ENCODE results near the gene MTMR12.
A peak's percentile ranks its signal among the peaks of the same experiment; 100 is the strongest.
"Not testable (repeated sequence)": the region's sequence is repeated elsewhere in the genome, so short reads cannot be mapped to it uniquely, and the experiment has no call there.

Gene MTMR12

DNA sequence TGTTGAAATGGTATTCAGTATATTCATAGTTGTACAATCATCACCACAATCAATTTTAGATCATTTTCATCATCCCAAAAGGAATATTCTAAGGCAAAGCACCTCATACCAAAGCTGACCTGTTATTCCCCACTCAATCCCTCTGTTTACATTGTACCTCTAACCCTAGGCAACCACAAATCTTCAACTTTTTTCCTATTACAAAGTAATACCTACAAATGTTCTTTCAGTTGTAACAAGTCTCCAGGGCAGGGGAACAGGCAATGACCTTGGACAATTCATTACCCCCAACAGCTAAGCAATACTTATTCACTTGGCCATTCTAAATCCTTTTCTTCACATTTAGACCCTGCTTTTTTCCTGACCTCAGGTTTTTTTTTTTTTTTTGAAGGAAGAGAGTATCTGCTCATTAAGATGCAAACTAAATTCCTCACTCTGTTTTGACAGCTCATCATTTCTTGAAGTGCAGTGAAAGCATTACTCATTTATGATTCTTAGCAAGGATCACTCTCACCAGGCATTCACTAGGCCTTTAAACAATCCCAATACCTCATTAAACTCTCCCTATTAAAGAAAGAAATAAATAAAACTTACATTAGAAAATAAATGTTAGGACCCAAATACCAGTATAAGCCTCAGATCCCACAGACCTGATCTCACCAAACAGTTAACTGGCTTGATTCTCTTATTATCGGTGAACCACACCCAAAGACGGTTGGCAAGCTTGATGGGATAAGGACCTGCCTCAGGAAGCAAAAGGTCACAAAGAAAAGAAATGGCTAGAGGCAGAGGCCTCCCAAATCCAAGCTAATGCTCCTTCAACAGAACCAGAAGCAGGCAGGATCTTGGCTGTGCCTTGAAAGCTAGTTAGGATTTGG is 15.3 kb downstream of the MTMR12 start:
- no peak for DNase-seq

DNA sequence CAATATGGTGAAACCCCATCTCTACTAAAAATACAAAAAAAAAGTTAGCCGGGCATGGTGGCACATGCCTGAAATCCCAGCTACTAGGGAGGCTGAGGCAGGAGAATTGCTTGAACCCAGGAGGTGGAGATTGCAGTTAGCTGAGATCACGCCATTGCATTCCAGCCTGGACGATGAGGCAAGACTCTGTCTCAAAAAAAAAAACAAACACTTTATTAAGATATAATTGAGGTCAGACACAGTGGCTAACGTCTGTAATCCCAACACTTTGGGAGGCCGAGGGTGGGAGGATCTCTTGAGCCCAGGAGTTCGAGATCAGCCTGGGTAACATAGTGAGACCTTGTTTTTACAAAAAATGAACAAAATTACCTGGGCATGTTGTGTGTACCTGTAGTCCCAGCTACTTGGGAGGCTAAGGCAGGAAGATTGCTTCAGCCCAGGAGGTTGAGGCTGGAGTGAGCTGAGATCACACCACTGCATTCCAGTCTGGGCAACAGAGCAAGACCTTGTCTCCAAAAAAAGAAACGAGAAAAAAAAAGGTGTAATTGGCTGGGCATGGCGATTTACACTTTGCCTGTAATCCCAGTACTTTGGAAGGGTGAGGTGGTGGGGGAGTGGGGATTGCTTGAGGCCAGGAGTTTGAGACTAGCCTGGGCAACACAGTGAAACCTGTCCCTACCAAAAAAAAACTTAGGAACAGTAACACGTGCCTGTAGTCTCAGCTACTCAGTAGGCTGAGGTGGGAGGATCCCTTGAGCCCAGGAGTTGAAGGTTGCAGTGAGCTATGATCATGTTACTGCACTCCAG is 16.6 kb downstream of the MTMR12 start:
- not testable (repeated sequence) for DNase-seq

DNA sequence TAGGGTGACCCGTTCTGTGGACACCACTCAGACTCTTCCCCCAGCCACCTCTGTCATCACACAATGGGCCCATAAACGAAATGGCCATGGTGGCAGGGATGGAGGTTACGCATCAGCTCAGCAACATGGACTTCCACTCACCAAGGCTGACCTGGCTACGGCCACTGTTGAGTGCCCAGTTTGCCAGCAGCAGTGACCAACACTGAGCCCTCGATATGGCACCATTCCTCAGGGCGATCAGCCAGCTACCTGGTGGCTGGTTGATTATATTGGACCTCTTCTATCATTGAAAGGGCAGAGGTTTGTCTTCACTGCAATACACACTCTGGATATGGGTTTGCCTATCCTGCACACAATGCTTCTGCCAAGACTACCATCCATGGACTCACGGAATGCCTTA is 21.1 kb downstream of the MTMR12 start:
- no peak for DNase-seq

DNA sequence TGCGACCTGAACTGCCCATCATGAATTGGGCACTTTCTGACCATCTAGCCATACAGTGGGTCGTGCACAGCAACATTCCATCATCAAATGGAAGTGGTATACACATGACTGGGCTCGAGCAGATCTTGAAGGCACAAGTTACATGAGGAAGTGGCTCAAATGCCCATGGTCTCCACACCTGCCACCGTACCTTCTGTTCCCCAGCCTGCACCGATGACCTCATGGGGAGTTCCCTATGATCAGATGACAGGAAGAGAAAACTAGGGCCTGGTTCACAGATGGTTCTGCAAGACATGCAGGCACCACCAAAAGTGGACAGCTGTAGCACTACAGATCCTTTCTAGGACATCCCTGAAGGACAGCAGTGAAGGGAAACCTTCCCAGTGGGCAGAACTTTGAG is 21.8 kb downstream of the MTMR12 start:
- no peak for DNase-seq

DNA sequence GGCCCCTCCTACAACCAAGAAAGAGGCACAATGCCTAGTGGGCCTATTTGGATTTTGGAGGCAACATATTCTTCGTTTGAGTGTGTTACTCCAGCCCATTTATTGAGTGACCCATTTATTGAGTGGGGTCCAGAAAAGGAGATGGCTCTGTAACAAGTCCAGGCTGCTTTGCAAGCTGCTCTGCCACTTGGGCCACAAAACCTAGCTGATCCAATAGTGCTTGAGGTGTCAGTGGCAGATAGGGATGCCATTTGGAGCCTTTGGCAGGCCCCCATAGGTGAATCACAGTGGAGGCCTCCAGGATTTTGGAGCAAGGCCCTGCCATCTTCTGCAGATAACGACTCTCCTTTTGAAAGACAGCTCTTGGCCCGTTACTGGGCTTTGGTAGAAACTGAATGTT is 22.2 kb downstream of the MTMR12 start:
- DNase-seq, result not testable (repeated sequence)

DNA sequence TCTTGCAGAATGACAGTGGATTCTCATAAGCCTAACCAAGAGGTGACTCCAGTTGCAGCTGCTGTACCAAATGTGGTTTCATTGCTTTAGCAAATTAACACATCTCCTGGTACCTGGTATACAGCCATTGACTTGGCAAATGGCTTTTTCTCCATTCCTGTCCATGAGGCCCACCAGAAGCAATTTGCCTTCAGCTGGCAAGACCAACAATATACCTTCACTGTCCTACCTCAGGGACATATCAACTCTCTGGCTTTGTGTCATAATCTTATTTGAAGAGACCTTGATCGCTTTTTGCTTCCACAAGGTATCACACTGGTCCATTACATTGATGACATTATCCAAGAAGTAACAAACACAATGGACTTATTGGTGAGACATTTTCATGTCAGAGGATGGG is 22.8 kb downstream of the MTMR12 start:
- not testable (repeated sequence) for DNase-seq

DNA sequence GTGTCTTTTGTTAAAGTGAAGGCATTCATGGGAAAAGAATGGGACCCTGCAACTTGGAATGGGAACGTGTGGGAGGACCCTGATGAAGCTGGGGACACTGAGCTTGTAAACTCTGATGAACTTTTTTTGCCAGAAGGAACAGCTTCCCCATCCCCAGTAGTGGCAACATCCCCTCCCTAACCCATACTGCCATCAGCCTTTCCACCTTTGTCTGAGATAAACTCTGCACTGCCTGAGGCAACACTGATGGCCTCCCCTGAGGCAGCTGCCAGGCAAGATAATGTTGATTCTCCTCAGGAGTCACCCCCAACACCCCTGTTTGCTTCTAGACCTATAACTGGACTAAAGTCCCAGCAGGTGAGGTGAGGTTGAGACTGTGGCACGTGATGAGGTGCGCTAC is 24.6 kb downstream of the MTMR12 start:
- not testable (repeated sequence) for DNase-seq

DNA sequence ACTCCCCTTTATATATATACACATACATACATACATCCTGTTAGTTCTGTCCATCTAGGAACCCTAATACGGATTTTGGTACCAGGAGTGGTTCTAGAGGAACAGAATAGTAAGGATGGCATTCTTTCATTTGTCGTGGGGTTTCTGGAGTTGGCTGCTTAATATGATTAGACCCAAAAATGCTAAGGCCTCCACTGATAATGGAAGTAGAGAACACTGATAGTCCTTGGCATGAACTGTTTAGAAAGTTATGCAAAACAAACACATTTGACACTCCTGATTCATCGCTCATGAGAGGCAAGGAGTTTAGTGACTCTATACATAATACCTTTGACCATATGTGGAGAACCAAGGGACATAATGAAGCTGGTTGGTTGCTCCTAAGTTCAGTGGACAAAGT is 25.2 kb downstream of the MTMR12 start:
- not testable (repeated sequence) for DNase-seq

DNA sequence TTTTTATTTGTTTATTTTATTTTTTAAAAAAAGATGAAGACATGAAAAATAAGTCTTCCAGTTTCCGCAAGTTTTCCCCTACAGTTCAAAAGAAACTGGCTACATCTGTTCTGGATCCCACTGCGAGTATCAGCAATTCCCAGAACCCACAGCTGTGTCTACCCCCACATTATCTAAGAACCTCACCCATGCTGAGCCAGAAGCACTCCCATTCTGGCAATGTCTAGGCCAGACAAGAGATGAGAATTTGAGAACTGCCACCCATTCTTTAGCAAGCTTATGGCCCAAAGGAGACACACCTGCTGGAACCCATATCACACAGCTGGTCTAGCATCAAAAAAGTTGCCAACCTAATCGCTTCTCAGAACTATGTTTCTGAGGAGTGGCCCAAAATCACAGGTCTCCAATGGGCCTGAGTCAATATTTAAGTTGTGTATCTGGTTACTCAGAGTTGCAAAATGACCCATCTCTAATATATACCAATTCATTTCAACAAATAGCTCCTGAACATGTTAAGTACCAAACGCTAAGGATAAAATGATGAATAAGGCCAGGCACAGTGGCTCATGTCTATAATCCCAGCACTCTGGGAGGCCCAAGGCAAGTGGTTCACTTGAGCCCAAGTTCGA is 27.1 kb downstream of the MTMR12 start:
- DNase-seq, result no peak

DNA sequence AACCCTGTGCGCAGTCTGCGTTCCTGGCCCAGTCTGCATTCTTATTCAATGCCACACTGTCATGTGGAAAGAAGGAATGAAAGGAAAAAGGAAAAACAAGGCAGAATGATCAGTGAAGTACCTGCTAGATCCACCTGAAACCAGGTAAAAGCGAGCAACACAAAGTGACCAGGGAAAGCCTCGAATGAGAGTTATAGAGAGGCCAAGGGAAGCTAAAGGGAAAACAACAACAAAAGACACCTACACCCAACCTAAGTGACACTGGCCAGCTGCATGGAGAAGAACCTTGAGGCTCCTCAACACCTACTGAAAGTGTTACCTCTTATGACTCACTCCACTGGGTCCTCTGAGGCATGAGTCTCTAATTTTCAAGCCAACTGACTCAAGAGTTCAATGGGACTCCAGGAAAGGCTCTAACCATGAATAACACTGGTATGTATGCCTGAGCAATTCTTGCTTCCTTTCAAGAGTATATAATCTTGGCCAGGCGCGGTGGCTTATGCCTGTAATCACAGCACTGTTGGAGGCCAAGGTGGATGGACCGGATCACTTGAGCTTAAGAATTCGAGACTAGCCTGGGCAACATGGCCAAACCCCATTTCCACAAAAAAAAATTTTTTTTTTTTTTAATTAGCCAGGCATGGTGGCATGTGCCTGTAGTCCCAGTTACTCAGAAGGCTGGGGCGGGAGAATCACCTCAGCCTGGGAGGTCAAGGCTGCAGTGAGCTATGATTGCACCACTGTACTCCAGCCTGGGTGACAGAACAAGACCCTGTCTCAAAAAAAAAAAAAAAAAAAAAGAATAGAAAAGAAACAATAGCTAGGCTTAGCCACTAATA is 29.0 kb downstream of the MTMR12 start:
- DNase-seq, result no peak

DNA sequence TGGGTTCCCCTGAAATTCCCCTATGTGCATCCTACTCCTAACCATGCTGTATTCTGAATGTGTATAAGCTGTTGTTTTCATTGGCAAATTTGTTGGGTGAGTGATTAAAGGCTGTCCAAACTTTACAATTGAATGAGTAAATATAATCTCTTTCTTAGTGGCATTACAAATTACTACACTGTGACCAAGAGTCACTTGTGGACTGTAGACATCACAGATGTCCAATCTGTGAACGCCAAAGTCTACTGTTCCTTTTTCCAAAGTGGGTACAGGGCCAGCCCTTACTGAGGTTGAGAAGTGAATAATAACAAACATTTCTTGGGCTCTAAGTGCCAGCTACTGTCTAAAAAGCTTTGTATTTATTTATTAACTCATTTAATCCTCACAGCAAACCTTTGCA is 29.7 kb downstream of the MTMR12 start:
- DNase-seq, result no peak

DNA sequence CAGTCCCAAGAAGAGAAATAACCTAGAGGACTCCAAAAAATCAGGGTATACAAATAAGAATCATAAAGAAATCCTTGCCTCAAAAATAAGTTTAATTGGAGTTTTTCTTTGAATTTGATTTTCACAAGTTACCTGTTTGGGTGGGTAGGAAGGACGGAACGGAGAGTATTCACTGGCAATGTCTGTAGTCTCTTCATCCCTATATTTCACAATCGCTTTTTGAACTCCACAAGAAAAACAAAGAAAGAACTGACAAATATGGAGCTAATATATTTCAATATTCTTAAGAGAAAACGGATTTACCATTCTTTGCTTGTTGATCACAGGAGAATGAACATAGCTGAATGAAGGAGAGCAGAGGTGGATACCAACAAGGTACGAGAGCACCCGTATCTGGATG is 30.1 kb downstream of the MTMR12 start:
- DNase-seq, result no peak

DNA sequence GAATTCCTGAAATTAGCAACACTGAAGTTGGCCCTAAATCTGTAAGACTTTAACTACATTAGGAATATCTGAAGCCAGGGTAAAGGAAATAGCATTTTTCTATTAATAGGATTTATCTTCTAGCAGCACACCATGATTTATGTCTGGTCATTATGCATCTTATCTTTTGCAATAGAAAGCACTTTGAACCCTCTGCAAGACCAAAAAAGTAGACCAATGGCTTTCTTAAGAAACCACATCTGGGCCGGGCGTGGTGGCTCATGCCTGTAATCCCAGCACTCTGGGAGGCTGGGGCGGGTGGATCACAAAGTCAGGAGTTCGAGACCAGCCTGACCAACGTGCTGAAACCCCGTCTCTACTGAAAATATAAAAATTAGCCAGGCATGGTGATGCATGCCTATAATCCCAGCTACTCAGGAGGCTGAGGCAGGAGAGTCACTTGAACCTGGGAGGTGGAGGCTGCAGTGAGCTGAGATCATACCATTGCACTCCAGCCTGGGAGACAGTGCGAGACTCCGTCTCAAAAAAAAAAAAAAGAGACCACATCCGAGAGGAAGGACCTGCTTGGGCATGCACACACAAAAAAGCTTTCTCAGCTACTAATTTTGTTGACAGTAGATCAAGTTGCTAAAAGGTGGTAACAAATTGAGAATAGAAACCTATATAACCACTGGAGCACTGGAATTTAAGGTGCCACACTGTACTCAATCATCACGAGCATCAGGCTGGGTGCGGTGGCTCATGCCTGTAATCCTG is 31.2 kb downstream of the MTMR12 start:
- DNase-seq, result not testable (repeated sequence)

DNA sequence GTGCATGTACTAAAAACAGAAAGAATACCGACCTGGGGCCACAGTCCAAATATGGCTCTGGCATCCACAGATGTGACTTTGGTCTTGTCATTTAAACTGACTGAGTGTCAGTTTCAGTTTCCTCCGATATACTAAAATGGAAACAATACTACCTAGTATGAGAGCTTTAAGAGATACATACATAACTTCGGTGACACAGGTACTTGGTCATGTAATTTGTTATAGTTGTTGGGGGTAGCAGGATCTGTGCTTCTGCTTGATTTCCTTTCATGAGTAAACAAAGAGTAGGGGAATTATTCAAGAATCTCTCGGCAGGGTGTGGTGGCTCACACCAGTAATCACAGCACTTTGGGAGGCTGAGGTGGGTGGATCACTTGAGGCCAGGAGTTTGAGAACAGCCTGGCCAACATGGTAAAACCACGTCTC is 32.1 kb downstream of the MTMR12 start:
- no peak for DNase-seq

DNA sequence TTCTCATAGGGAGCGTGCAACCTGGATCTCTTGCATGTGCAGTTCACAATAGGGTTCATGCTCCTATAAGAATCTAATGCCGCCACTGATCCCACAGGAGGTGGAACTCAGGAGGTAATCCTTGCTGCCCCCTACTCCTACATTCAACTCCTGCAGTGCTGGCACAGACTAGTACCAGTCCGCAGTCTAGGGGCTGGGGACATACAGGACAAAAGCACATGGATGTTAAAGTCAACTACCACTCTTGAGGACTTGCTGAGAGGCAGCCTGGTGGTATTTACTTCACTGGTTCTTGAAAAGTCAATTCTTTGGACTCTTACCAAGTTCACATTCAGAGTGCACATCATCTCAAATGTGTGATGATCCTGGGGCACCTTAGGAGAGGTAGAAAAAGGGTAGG is 33.0 kb downstream of the MTMR12 start:
- no peak for DNase-seq

DNA sequence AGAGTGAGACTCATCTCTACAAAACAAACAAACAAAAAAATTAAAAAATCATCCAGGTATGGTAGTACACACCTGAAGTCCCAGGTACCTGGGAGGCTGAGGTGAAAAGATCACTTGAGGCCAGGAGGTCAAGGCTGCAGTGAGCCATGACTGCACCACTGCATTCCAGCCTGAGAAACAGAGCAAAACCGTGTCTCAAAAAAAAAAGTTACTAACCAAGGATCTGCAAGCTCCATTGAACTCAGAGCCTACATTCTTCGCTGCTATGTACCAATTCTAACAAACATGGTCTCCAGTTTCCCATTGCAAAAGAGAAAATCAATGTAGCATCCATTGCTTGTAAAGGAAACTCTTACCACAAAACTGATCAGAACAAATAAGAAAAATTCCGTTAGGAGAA is 33.5 kb downstream of the MTMR12 start:
- no peak for DNase-seq

DNA sequence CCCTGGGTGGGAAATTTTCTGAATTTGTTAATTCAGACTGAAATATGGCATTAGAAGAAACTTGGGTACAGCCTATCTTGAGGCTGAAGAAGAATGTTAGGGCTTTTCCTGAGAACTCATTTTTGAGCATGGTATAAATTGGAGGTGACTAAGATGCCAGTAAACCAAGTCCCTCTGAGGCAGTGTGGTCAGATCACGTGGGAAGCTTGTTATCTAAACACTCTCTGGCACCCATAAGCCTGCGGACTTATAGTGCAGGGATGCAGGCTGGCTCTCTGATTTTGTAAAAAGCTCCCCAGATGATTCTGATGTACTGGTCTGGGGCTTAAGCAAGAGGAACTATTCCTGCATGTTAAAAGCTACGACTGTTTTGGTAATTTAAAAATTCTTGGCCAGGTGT is 34.3 kb downstream of the MTMR12 start:
- DNase-seq, result no peak

DNA sequence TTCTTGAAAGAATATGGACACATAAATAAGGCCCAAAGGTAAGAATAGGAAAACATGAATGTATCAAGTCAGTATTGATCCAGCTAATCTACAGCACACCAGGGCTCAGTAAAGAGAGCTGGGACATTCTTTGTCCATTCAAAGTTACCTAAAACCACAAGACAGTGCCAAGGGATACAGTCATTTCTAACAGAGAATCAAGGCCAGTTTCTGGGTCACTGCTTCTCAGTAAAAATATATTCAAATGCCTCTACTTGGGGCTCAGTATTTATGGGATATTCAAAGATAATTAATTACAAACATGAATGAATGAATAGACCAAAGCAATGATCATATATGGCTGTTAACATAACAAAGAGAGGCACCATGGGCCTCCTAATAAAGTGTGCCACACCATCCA is 34.9 kb downstream of the MTMR12 start:
- no peak for DNase-seq

DNA sequence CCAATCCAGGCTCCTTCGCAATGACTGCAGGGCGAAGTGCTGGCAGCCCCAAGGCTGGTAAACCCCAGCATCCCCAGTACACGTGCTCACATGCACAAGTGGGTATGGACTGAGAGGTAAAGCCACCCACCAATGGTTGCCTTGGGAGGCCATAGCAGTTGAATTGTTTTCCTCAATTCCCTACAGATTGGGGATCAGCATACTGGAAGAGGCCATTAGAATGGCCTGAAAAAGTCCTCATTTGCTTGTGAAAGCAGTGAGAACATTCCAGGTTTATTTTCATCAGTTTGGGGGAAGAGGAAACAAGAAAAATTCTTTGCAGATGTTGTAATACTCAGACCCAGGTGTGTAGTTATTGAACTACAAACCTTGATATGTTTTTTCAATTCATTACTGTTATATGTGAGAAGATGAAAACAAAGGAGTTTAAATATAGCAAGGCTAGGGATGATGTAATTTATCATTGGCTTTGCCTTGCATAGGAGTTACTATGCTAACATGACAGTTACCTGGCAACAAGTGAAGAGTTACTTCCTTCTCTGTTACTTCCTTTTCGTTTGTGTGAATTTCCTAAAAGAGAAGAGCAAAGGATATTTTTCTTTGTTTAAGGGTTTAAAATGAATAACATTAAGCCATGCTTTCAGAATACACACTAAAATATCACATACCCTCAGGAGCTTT is 36.4 kb downstream of the MTMR12 start:
- DNase-seq, result peak; percentile 67 to 80

DNA sequence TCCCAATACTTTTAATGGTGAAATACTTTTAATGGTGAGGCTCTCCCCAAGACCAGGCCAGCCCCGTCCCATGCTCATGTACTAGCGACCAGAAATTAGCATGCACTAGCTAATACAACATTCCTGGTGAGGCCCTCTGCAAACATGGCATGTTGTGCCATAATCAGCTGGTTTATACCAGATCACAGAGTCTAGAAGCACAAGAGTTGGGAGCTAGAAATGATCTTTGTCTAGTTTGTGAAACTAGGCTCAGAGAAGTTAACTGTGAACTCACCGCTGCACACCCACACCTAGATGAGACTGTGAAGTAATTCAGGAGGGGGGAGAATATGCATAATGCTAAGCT is 37.4 kb downstream of the MTMR12 start:
- no peak for DNase-seq
